ENCODE results near the gene CDK18.

Gene CDK18

GRCh38 chr1:205505076-205505729 is 734 bp downstream of the CDK18 start:
- no peak for DNase-seq (ENCODE audit: low read depth)

GRCh38 chr1:205505791-205506190 is 1.3 kb downstream of the CDK18 start:
- DNase-seq (ENCODE audit: low read depth) = no peak

GRCh38 chr1:205506409-205507200 is 2.1 kb downstream of the CDK18 start:
- no peak for DNase-seq (ENCODE audit: low read depth)

GRCh38 chr1:205508227-205508714 is 3.8 kb downstream of the CDK18 start:
- no peak for DNase-seq (ENCODE audit: low read depth)

GRCh38 chr1:205510308-205510950 is 6.0 kb downstream of the CDK18 start:
- no peak for DNase-seq (ENCODE audit: low read depth)

GRCh38 chr1:205510951-205511330 is 6.5 kb downstream of the CDK18 start:
- no peak for DNase-seq (ENCODE audit: low read depth)

- no peak for DNase-seq (ENCODE audit: low read depth)
Measured at GRCh38 chr1:205512059-205513045, 7.9 kb downstream of the CDK18 start.

GRCh38 chr1:205513774-205514173 is 9.3 kb downstream of the CDK18 start:
- no peak for DNase-seq (ENCODE audit: low read depth)

GRCh38 chr1:205514211-205515142 is 10.0 kb downstream of the CDK18 start:
- DNase-seq (ENCODE audit: low read depth) = no peak

- DNase-seq (ENCODE audit: low read depth) = no peak
Measured at GRCh38 chr1:205515781-205516253, 11.3 kb downstream of the CDK18 start.

- DNase-seq (ENCODE audit: low read depth) = no peak
Measured at GRCh38 chr1:205516362-205516761, 11.9 kb downstream of the CDK18 start.

GRCh38 chr1:205517288-205517687 is 12.8 kb downstream of the CDK18 start:
- DNase-seq (ENCODE audit: low read depth) = no peak

GRCh38 chr1:205517763-205518162 is 13.3 kb downstream of the CDK18 start:
- no peak for DNase-seq (ENCODE audit: low read depth)

GRCh38 chr1:205518661-205519540 is 14.4 kb downstream of the CDK18 start:
- no peak for DNase-seq (ENCODE audit: low read depth)

- no peak for DNase-seq (ENCODE audit: low read depth)
Measured at GRCh38 chr1:205519541-205520131, 15.2 kb downstream of the CDK18 start.

- no peak for DNase-seq (ENCODE audit: low read depth)
Measured at GRCh38 chr1:205520709-205521108, 16.2 kb downstream of the CDK18 start.

GRCh38 chr1:205521686-205522085 is 17.2 kb downstream of the CDK18 start:
- DNase-seq (ENCODE audit: low read depth) = no peak

GRCh38 chr1:205522692-205523091 is 18.2 kb downstream of the CDK18 start:
- DNase-seq (ENCODE audit: low read depth) = no peak

- no peak for DNase-seq (ENCODE audit: low read depth)
Measured at GRCh38 chr1:205523261-205523890, 18.9 kb downstream of the CDK18 start.
